HG02840 (cell line): ENCODE results near the gene TREML2.

Experiments used
- ATAC-seq: cut with Tn5 transposase; IDR thresholded peaks from one replicate; pipeline ENCODE4 v1.9.1; 2021; ENCODE audit warnings: mild to moderate bottlenecking, moderate library complexity, moderate number of reproducible peaks; ENCODE audit not compliant: unreplicated experiment, low FRiP score

The TREML2 gene

DNA sequence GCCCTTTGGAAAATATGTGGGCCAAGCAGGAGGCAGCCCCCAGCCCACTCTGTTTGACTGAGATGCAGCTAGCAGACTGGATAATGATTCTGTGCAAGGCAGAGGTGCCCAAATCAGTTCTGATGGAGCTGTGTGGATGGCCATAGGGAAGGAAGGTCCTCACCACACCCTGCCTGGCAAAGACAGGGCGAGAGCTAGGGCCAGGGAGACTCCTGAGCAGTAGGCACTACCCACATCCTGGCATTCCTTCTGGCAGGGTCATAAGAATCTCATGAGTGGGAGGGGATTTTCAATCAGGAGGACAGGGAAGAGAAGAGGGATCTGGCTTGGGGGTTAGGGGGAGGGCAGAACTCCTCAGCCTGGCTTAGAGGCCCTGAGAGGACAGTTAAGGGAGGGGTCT lies 19.4 kb downstream of the TREML2 start:
- no peak for ATAC-seq

DNA sequence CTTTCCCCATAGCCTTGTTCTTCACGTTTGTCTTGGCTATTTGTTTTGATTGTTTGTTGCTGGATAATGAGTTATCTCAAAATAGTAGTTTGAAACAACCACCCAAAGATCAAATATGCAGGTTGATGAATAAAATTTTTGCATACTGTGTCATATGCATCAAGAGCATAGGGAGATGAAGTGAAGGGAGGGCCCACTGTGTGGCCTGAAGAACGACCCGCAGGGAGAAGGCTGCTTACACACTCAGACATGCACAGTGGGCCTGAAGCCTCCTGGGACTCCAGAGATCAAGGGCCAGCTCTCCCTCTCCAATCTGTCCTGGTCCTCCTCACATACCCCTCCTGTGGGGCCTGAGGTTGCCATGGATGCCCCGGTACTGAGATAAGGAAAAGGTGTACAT lies 21.8 kb downstream of the TREML2 start:
- ATAC-seq, result no peak

DNA sequence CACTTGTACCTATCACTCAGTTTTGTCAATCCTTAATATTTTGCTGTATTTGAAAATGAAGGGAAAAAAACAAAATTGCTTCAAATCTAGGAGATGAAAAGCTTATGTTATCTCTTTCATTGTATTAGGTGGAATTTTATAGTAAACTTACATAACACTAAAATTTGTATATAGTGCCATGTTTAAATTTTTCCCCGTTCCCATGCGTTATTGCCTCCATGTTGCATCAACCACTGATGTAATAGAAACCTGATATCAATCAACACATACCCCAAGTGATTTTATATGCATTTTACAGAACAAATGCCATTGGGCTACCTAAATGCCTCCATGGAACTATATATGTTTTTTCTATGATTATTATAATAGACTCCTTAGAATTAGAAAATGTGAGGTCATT lies 23.3 kb downstream of the TREML2 start:
- ATAC-seq, result no peak

DNA sequence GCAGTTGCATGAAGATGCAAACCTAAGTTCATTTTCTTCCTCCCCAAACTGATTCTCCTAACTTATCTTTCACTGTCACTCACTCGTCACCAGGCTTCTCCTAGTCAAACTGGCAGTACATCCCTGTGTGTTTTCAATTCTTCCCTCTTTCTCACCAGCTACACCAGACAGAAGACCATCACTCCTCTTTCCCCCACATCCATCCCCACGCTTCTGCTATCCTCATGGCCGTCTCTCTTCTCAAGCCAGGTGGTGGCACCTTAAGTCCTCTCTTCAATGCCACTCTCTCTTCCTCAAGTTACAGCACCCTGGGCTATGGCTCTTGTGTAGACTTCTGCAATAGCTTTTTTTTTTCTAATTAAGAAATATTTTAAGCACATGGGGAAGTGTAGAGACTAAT lies 23.7 kb downstream of the TREML2 start:
- no peak for ATAC-seq

DNA sequence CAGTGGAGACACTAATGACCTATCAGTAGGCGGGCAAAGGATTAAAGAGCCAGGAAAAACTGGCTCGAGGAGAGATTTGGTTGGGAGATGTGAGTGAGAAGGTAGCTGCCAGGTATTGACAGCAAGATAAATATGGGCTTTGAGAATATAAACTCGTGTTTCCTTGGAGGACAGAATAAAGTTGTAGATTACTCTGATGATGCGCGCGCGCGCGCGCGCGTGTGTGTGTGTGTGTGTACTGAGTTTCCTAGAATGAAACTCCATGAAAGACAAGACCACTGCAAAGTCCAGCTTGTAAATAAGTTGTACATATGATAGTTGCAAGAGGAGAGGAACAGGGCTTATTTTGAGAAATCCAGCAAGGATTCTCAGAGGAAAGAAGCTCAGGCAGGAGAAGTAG lies 24.8 kb downstream of the TREML2 start:
- ATAC-seq, result no peak

DNA sequence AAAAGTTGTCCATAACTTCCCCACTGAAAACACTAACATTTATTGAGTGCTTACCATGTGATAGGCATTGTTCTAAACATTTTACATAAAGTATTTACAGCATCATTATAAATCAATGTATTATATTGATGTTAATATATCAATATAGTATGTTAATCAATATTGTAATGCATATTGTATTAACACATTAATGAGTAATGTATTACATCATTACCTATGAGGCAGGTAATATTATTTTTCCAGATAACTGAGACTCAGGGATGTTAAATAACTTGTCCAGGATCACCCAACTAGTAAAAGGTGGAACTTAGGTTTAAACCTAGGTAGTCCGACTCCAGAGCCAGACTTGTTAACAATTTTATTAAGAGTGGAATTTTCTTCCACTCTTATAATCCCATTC lies 25.9 kb downstream of the TREML2 start:
- no peak for ATAC-seq

DNA sequence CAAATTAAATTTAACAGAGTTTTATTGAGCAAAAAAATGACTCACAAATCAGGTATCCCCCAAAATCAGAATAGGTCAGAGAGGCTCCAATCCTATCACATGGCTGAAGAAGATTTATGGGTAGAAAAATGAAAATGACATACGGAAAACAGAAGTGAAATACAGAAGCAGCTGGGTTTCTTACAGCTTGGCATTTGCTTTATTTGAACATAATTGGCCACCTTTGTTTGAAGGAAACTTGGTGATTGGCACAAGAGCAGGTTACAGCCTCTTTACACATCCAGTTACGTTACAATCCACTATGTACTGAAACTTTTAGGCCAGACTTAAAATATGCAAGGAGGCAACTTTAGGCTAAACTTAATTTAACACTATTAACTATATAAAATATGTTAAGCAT lies 26.3 kb downstream of the TREML2 start:
- ATAC-seq, result no peak

DNA sequence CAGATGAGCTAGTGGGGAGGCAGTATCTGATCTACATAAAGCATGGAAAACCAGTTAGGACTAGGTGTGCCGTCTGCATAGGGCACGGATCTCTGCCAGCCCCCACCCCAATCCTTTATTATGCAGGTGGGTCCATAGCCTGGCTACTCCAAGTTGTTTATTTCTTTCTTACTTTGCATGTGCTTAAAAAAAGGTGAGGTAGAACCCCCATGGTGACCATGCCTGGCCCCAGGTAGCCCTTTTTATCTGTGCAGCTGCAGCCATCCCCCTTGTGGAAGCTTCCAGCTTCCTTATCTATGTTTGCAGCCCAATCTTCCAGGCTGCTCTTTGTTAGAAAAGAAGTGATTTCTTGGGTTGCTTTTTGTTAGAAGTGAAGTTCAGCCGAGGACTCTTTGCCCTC lies 29.0 kb downstream of the TREML2 start:
- ATAC-seq, result no peak

DNA sequence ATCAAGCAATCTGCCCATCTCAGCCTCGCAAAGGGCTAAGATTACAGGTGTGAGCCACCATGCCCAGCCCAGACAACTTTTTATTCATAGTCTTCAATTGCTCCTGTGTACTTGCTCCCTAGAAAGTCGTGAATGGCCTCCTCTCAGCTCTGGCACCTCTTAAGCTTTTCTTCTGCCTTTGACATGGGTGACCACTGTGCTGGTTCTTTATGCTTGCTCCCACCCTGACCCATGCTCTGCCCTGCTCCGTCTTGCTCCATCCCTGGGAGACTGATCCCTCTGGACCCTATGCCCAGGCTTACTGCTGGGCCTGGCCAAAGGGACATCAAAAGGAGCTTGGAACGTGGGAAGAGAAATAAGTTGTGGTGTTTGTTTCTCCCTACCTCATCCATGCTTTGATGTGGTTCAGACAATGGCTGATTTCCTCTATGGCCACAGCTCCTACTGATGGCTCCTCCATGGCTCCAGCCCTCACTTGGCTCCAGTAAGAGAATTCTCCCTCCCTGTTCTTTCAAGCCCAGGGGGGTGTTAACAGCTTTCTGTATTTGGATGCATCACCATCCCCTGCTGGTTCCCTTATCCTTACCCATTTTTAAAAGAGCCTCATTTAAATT lies 30.3 kb downstream of the TREML2 start:
- ATAC-seq, result no peak

DNA sequence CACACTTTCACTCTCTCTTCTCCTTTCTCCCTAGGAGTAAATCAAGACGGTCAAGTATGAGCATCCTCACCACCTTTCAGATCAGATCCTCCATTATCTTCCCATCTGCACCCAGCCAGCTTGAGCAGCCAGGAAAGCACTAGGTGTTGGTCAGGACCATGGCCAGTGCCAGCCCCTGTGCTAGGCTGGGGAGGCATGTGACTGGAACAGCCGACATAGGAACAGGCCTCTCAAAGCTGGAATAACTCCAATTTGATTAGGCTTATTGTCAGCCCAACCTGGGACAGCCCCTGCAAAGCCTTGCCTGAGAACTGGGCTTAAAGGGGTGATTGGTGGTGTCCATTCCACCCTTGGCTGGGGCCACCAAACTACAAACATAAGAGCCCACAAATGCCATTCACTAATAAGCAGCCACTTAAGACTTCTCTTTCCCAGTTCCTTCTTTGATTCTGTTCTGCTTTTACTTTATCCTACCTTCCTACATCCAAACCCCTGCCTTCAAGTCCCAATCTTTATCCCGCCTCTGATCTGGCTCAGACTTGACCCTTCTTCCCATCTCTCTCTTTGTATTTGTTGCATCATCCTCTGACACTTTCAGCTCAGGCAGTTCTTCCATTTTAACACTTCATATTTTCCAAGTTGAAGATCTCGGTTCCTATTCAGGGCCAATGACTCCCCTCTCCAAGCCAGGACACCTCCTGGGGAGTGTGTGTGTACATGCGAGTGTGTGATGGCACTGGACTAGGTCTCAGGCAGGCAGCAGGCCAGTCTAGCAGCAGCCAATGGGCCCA lies 33.6 kb downstream of the TREML2 start:
- ATAC-seq, result no peak

DNA sequence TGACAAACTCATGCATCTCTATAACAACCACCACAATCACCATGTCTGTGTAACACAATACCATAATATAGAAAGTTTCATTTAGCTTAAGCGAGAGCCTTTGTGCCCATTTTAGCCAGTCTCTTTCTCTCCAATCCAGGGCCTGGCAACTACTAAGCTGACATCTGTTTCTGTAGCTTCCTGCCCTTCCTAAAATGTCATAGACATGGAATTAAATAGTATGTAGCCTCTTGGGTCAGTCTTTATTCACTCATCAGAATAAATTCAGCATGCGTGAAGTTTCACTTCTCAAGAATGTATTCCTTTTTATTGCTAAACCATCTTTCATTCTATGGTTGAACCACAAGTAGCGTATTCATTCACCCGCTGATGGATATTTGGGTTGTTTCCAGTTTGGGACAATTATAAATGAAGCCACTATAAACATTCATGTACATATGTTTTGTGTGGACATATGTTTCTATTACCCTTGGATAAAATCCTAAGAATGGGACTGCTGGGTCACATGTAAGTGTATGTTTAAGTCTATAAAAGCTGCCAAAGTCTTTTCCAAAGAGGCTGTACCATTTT lies 36.3 kb downstream of the TREML2 start:
- no peak for ATAC-seq

DNA sequence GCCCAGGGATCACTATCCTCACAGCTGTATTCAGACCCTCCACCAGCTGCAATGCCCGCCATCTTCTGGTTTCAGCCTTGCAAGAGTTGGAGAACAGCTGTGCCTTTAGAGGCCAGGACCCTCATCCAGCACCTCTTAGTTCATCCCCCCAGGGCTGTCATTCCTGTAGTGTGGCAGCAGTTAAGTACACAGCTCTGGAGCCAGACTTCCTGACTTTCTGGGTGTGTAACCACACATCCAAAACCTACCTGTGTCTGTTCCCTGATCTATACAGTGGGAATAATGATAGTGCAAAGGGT lies 37.6 kb downstream of the TREML2 start:
- no peak for ATAC-seq

DNA sequence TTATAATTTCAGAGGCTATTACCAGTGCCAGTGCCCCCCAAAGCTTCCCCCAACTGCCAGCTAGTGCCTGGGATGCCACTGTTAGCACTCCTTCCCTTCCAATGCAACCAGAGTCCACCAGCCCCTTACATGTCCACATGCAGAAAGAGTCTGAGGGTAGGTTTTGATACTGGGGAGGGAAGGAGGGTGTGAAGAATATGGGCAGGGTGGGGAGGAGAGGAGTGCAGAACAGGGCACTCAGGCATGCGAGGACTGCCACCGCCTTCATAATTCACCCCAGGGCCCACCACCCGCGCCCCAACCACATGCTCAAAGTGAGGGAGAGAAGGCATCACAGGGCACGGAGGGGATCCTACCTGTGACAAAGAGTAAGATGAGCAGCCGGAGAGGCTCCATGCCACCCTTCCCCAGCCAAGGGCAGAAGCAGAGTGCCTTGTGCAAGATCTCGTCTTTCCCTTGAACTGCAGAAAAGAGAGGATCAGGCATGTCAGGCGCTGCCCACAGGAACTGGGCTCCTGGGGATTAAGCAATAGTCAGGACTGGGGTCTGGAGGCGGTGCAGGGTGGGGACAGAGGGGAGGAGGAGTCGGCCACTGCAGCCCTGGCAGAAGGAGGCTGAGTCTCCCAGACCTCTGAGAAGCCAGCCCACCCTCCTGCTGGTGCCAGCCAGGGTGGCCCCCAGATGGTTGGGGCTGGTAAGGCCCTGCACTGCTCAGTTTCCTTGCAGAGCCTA lies 38.1 kb downstream of the TREML2 start, which contains the start of gene TREM2:
Gene TREM2 (minus strand): TSS at position 430 of the 732 bp plus-strand sequence. CDS start 34 bp downstream, at position 396.
- no peak for ATAC-seq

DNA sequence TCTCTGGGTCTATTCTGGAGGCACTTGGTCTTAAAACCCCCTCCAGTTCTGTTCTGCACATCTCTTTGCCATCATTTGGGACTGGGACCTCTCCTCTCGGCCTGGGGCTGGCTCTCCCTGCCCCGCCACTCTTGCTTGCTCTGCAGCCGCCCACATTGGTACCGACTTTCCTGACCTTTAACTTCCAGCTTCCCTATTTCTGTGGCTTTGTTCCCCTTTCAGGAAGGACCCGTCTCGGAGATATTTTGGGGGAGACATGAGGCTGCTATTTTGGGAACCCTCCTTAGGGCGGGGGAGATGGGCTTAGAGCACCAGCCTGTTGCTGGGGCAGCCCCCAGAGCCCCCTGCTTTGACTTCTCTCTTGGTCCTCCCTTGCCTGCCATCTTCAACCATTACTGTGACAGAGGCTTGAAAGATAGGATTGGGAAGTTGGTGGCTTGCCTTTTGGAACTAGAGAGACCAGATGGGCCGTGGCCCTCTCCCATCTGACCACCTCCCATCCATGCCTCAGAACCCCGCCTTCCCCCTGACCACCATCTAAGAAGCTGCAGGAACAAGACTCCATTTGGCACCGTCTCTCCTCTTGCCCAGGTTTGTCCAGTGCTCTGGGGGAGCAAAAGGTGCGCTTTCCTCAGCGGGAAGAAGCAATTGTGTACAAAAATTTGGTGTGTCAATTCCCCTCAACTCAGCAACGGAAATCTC lies 38.9 kb downstream of the TREML2 start:
- ATAC-seq, result no peak

DNA sequence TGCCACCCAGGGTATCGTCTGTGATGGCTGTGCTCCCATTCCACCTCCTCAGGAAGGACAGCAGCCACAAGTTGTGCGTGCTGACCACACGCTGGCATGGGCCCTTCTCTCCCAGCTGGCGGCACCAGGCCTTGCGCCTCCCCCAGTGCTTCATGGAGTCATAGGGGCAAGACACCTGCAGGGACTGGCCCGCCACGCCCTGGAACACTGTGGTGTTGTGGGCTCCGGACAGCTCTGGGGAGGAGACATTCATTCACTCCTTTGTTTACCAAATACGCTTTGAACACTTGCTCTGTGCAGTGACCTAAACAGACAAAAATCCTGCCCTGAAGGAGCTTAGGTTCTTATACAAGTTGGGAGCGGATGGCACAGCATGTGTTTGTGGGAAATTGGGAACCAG lies 39.6 kb downstream of the TREML2 start:
- no peak for ATAC-seq

DNA sequence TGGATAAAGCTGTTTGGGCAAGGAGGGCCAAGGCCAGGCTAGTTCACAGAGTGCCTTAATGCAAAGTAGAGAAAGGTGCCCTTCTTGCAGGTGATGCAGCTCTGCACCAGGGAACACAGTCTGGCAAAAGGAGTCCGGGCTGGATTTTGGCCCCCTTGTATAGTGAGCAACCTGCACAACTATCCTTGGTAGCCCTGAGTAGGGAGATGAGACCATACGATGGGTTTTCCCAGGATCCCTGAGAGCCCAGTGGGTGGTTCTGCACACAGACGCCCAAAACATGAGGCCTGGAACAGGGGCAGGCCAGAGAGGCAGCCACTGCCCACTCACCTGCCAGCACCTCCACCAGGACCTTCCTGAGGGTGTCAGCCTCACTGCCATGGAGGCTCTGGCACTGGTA lies 40.0 kb downstream of the TREML2 start:
- ATAC-seq, result no peak

DNA sequence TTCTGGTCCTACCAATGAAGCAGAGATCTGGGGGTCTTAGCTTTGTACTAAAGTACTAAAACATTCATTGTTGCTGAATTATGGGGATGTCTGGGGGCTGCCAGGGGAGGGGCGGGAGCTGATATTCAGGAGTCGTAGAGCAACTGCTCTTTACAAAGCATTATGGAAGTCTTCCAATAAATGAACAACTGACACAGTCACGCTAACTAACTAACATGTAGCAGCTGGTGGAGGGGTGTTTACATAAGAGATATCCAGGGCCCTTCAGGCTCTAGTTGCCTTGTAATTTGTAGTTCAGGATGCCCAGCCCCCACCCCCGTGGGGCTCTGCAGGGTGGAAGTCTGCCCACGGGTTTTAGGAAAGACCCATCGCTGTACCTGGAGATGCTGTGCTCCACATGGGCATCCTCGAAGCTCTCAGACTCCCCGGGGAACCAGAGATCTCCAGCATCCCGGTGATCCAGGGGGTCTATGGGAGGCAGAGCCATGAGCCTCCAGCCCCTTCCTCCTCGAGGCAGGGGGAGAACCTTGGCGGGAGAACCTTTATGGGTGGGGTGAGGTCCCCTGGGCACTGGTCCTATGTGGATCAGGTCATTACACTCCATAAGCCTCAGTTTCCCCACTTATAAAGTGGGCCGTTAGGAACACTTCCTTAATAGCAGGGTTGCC lies 41.4 kb downstream of the TREML2 start:
- ATAC-seq, result no peak

DNA sequence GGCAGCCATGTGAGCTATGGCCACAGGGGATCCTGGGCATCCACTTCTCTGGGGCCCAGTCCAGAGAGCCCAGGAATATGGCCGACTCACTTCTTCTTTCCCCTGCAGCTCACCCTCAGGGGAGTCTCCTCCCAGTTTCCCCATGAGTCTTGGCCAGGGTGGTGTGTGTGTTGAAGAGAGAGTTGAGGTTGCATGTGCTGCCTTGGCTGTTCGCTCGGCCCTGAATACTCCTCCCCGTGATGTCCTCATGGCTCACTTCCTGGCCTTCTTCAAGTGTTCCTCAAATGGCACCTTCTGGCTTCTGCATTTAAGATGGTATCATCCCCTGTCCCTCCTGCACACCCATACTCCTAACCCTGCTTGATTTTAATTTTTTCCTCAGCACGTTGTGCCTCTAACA lies 43.6 kb downstream of the TREML2 start:
- no peak for ATAC-seq

DNA sequence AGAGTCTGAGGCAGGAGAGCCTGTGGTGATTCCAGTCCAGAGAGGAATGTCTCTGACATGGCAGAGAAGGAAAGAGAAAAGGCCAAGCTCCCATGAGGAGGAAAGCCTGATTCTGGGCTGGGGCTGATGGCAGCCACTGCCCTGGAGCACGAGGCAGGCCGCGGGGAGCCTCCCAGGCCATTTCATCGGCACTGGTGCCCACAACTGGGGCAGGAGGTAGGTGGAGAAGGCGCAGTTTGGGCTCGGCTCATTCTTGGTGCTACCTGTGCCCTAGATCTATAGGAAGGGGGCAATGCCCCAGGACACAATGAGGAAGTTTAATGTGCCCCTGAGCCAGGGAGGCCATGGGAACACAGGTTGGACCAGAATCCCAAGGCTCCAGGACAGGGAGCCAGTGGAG lies 44.2 kb downstream of the TREML2 start:
- ATAC-seq, result no peak

DNA sequence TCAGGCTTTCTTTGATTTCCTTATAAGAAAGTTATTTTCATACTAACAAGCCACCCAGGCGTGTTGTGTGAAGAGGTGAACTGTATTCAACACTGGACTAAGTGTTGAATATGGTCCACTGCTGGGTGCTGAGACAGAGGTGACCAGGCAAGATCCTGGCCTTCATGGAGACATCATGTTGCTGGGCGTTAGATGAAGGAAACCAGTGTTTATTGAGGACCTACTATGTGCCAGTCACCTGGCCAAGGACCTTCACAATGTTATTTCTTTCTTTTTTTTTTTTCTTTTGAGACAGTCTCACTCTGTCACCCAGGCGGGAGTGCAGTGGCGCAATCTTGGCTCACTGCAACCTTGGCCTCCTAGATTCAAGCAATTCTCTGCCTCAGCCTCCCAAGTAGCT lies 44.9 kb downstream of the TREML2 start:
- ATAC-seq, result no peak
